GM12892 (cell line): ENCODE data around the gene ADGRD2.

ENCODE experiments used
- POLR2A ChIP-seq: IDR thresholded peaks from 2 replicates; pipeline ENCODE4 v1.6.1; 2011; ENCODE audit warnings: low read depth, low read length, control low read depth
- POLR2AphosphoS5 ChIP-seq: IDR thresholded peaks from 2 replicates; pipeline ENCODE4 v1.6.1; 2011; ENCODE audit warnings: low read depth, low read length, control low read depth

- no peak for TF ChIP-seq POLR2A
- no peak for TF ChIP-seq POLR2AphosphoS5
These were observed 49.0 kb downstream of the ADGRD2 start for GRCh38 chr9:124499216-124499615.
